Measurements from ENCODE around the gene REXO5. TPM values are rescaled to one million over a fixed set of nuclear protein-coding genes. Genes with fewer than 3 reads are reported as not detected.
A peak's percentile ranks its signal among the peaks of the same experiment; 100 is the strongest.
"Not testable (repeated sequence)": the region's sequence is repeated elsewhere in the genome, so short reads cannot be mapped to it uniquely, and the experiment has no call there.

REXO5 gene
- total RNA-seq, 1 experiment from 2014 or later = 9.5 TPM

DNA sequence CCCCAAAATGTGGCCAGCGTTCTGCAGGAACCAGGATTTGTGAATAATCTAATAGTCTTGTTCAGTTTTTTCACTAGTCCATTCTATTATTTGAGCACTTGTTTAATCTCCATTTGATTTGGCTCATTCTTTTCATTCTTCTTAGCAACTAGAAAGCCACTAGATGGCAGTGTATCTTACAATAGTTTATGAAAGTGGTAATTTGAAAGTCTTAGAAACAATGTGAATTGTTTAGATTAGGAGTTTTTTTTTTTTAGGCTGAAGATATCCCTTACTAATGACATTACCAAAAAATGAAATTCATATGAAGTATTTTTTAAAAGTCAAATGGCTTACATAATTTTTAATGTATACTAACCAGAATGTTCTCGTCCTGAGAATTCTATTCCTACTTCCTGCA lies 6.7 kb upstream of the REXO5 start:
- DNase-seq (ENCODE audit: low read depth) = peak; percentile 30

DNA sequence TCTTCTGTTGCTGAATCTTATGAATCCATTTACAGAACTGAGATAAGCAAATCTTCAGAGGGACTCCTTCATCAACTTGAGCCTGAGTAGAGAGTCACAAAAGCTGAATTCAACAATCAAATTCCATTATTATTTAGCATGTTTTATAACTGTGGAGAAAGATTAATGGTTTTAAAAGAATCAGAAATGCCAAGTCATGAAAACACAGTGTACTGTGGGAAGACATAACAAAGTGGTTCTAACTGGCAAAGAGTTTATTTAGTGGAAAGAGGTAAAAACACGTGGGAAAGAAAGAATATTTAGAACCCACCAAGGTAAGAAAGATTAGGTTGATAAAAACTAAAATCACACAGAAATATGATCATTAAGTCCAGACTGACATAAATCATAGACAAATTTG lies 5.0 kb upstream of the REXO5 start:
- no peak for DNase-seq (ENCODE audit: low read depth)

DNA sequence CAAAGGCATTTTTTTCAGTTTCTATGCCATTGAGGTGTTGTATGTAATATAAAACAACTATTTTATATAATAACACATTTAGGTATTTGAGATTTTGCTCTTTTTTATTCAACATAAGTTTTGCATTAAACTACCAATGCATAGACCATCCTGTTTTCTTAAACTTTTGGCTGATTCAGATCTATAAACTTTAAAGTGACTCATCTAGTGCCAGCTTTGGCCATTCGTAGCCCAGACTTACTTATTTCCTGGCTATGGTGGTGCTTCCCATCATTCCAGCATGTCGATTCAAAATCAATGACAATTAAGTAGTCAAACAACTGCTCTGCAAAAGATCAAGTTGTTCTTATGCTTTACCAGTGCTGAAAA lies 3.2 kb upstream of the REXO5 start:
- peak; percentile 10 for DNase-seq (ENCODE audit: low read depth)

DNA sequence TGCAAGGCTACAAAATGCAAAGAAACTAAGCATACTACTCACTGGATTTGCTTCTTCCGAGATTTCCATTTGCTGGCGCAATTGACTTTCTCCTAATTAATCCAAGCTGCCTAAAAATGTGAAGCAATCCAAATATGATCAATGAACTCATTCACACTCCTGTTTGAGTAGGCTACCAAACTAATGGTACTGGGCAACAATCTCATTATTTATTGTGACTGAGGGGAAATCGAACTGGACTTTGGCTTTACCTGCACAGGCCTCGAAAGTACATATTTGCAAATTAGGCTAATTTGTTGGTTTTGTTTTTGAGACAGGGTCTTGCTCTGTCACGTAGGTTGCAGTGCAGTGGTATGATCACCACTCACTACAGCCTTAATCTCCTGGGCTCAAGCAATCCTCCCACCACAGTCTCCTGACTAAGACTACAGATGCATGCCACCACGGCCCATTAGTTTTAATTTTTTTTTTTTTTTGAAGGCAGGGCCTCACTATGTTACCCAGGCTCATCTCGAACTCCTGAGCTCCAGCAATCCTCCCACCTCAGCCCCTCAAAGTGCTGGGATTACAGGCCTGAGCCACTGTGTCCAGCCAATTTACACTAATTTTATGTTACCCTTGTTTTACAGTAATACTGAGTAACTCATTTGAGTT lies 2.6 kb upstream of the REXO5 start:
- no peak for DNase-seq (ENCODE audit: low read depth)

DNA sequence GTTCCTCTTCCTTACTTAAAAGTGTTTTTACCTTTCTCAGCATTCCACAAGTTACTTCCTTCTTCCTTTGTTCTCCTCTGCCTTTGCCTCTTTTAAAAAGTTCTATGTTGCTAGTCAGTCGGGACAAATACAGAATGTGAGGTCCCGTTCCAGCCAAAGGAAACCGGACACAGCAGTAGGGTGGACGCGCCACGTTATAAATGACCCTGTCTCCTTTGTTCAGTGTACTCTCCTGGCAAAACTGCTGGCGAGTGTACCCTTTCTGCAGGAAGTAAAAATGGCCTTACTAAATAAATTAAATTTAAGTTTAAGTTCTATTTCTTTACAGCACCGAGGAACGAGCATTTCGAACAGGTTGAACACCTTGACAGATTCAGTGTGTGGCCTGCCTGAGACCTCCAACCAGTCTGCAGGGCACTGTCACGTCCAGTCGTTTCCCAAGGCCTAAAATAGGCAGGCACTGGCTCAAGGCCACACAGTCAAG lies 601 bp upstream of the REXO5 start:
- DNase-seq (ENCODE audit: low read depth) = not testable (repeated sequence)

DNA sequence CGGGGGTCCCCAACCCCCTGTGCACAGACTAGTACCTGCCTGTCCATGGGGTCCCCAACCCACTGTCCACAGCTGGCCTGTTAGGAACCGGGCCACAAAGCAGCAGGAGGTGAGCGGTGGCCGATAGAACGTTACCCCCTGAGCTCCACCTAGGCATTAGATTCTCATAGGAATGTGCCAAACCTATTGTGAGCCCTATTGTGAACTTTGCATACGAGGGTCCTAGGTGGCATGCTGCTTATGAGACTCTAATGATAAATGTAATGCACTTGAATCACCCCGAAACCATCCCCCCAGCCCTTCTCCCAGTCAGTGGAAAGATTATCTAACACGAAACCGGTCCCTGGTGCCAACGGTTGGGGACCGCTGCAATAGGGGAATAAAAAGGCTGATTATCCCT lies 1.5 kb downstream of the REXO5 start:
- no peak for DNase-seq (ENCODE audit: low read depth)

DNA sequence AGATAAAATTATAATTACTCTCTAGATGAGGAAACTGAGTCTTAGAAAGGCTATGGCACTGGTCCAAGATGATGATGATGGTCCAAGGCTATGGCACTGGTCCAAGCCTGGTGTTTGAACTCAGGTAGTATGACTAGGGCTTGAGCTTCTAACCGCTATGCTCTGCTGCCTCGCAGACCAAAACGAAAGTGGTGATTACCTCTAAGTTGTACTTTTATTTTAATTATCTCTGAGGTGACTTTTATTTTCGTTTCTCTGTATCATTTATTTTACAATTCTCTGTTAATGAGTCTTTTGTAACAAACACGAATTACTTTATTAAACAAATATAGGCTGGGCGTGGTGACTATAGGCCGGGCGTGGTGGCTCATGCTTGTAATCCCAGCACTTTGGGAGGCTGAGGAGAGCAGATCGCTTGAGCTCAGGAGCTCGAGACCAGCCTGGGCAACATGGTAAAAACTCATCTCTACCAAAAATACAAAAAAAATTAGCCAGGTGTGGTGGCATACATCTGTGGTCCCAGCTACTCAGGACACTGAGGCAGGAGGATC lies 5.6 kb downstream of the REXO5 start:
- no peak for DNase-seq (ENCODE audit: low read depth)

DNA sequence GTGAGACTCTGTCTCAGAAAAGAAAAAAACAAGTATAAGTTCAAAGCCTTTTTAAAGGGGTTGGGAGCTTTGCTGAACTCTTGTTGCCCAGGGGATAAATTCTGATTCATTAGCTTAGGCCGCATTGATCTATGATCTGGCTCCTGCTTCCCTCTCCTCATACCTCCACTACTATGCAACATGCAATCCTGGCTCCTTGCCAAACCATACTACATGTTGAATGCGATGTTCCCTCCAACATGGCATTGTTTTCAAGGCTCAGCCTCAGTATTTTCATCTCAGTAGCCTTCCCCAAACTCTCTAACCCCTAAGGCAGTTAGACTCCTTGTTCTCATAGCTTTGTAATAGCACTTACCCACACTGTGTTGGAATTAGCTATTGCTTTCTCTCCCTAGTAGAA lies 6.2 kb downstream of the REXO5 start:
- no peak for DNase-seq (ENCODE audit: low read depth)

DNA sequence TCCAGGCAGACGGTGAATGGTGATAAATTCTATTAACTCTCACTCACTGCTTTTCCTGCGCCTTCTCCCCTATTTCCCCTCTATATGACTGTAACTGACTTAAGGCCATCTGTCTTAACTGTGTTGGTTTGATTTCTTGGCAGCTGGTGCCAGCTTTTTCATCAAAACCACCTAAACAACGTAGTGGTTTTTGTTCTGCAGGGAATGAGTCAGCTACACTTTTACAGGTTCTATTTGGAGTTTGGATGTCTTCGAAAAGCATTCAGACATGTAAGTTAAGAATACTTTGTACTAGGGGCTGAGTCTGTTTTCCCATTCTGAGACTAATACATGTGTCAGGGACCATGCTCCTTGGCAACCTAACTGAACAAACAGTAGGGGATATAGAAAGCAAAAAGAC lies 8.5 kb downstream of the REXO5 start:
- DNase-seq (ENCODE audit: low read depth) = peak; percentile 82

DNA sequence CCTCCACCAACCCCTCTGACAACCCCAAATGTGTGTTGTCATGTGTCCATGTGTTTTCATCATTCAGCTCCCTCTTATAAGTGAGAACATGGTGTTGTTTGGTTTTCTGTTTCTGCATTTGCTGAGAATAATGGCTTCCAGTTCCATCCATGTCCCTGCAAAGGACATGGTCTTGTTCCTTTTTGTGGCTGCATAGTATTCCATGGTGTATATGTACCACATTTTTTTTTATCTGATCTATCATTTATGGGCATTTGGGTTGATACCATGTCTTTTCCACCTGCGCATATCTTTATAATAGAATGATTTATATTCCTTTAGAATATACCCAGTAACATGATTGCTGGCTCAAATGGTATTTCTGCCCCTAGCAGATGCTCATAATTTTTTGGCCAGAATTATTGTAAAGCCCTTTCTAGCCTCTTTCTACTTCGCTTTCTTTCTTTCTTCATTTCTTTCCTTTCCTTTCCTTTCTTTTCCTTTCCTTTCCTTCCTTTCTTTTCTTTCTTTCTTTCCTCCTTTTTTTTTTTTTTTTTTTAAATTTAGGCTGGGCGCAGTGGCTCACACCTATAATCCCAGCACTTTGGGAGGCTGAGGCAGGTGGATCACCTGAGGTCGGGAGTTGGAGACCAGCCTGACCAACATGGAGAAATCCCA lies 12.7 kb downstream of the REXO5 start:
- no peak for DNase-seq (ENCODE audit: low read depth)

DNA sequence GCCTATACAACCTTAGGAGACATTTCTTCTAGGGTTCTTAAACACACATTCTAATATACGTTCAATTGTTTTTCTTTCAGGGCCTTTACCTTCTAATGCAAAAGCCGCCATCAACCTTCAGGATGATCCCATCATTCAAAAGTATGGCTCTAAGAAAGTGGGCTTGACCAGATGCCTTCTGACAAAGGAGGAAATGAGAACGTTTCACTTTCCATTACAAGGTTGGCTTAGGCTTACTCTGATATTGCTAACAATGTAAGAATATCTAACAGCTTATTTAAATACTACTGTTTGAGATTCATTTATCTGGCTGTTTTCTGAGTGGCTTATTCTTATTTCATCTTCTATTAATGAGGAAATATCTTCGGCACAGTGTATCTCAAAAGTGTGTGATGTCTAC lies 15.4 kb downstream of the REXO5 start:
- no peak for DNase-seq (ENCODE audit: low read depth)

DNA sequence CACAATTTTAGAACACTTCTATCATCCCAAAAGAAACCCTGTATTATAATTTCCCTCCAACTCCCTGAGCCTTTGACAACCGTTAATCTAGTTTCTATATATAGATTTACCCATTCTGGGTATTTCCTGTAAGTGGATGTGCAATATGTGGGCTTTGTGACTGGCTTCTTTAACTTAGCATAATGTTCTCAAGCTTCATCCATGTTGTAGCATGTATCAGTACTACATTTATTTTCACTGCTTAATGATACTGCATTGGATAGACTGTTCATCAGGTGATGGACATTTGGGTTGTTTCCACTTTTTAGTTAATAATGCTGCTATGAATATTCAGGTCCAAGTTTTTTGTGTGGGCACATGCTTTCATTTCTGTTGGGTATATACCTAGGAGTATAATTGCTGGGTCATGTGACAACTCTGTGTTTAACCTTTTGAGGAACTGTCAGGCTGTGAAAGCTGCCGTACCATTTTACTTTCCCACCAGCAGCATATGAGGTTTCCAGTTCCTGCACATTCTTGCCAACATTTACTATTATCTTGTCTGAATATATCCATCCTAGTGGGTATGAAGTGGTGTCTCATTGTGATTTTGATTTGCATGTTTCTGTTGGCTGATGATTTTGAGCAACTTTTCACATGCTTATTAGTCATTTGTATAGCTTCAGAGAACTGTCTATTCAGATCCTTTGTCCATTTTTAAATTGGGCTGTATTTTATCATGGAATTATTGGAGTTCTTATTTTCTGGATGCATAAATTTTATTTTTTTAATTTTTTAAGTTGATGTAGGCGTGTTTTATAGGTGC lies 16.4 kb downstream of the REXO5 start:
- no peak for DNase-seq (ENCODE audit: low read depth)

DNA sequence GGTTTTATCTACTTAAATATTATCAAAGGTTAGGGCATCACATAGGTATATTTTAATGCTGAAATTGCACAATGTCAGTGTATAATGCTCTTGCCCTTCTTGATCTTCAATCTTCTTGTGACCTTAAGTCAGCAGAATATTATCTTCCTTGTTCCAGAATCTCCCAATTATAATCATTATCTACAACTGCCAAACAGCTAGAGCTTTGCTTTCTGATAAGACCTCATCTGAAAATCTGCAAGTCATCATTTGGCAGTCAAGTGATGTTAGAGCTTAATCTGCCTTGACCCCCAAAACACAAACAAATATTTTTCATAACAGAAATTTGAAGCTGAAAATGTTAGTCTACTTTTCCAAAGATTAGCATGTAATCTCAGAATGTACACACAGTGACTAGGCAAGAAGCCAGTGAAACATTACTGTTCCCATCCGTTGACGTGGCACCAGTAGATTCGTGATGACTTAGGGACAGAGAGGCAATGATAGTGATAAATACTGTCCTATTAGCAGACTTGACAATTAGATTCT lies 19.8 kb downstream of the REXO5 start:
- no peak for DNase-seq (ENCODE audit: low read depth)

DNA sequence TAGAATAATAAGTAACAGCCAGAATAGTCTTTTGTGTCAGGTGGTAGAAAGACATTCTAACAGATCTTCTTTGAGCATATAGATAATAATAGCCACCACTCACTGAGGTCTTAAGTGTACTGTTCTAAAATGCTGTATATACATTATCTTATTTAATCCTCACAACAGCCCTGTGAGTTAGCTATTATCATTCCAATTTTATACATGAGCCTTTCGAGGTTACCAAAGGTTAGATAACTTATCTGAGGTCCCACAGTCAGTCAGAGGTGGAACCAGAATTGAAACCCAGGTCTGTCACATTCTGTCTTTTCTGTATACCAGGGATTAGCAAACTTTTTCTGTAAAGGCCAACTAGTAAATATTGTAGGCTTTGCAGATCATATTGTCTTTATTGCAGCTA lies 23.2 kb downstream of the REXO5 start:
- DNase-seq (ENCODE audit: low read depth) = no peak

DNA sequence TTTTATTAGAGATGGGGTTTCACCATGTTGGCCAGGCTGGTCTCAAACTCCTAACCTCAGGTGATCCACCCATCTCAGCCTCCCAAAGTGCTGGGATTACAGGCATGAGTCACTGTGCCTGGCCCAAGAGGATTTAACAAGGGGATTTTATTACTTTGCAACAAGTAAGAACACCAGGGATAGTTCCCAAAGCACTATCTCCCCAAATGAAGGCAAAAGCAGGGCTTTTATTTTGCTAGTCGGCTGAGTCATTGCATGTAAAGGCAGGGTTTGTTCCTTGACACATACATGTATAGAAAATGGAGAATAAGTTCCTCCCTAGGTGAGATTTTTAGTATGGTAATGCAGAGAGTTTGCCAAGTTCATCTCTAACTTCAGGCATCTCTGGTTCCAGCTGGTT lies 24.0 kb downstream of the REXO5 start:
- DNase-seq (ENCODE audit: low read depth) = no peak

DNA sequence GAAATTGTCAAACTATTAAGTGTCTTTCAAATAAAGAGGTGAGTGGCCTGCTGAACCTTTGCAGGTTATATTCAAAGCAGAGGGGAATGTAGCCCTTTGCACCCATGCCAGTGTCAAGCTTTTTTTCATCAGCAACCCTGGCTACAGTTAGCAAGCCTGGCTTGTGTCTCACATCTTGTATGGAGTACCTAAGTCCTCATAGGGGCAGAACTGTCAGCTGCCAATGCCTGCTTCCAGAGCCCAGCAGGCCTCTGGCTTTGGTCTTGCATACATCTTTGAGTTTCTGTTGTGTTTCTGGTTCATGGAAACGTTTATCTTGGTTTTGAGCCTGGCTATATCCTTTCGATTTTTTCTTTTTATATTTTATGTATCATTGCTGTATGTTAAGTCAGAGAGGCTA lies 26.8 kb downstream of the REXO5 start:
- no peak for DNase-seq (ENCODE audit: low read depth)

DNA sequence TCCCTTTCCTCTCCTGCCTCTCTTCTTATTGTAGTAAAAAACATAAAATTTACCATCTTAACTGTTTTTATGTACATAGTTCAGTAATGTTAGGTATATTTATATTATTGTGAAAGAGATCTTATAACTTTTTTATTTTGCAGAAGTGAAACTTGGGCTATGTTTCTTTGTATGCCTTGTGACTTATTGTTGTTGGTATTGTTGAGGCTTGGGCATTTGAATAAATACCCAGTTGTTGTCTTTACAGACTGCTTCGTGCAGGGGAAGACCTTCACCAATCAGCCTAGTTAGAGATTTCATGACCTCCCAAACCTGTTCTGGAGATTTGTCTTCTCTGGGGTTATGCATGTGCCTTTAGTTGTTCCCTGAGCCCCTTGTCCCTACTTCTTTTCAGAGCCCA lies 31.9 kb downstream of the REXO5 start:
- no peak for DNase-seq (ENCODE audit: low read depth)

DNA sequence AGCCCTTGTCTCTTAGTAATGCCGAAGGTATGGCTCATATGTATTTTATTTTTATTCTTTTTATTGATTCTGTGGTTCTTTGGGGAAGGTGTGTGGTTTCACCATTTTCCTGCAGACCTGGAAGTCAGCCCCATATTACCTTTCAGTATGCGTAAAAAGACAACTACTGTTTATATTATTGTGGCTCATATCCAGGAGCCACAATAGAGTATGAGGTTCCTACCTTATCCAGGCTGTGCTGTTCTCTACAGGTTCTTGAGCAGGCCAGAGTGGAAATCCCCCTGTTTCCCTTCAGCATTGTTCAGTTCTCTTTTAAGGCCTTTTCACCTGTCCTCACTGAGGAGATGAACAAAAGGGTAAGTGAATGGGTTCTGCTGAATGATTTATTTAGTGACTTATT lies 33.2 kb downstream of the REXO5 start:
- no peak for DNase-seq (ENCODE audit: low read depth)

DNA sequence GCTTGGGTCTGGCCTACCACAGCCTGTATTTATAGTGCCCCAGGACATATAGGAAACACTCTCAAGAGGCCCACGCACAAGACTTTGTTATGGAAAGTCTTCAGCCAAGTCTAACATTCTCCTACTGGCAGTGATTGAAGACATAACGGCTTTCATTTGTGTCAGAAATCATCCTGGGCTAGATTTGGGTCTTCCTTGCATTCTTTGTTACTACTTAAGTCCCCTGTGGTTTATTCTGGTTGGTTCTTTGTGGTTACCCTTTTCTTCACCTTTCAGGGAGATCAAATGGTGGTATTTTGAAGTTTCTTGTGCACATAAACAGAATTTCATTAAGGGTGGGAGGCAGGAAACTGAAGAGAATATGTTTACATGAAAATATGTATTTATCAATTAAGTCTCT lies 37.7 kb downstream of the REXO5 start:
- no peak for DNase-seq (ENCODE audit: low read depth)

DNA sequence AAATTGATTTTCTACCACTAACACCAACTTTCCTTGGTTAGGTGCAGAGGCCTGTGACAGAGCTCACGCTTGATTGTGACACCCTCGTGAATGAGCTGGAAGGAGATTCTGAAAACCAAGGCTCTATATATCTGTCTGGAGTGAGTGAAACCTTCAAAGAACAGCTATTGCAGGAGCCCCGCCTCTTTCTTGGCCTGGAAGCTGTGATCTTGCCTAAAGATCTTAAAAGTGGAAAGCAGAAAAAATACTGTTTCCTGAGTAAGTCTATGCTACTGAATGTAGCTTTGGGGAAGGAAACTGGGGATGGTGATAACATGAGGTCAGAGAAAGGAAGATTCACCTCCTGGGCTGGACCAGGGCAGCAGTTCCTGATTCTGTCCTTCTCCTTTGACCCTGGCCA lies 38.3 kb downstream of the REXO5 start:
- no peak for DNase-seq (ENCODE audit: low read depth)

DNA sequence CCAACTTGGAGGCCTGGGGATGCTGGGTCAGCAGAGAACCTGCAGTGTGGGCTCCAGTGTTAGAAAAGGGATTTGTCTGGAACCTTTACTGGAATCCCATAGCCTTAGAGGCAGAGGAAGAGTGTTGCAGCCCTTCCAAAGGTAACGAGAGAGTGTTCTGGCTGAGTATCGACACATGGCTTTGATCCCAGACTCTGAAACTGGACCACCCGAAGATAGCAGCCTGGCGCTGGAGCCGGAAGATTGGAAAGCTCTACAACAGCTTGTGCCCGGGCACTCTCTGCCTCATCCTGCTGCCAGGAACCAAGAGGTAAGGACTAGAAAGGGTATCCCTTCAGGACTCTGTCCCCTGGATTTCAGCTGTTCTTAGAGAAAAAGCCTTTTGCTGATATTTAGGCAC lies 39.7 kb downstream of the REXO5 start:
- no peak for DNase-seq (ENCODE audit: low read depth)

DNA sequence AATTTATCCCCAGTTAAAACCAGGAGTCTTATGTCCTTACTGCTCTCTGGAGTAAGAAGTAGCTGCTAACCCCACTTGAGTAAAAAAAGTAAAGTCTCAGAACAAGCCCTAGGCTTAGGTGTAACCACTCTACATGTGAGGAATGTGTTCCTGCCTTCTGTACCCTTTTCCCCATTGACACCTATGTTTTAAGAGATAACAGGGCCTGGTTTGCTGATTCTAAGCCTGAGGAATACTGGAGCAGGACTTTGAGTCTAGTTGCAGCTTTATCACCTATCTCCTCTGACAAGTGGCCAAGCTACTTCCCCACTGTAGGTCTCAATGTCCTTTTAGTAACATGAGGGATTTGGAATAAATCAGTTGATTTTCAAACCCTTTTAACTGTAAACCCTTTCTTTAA lies 40.2 kb downstream of the REXO5 start:
- DNase-seq (ENCODE audit: low read depth) = no peak

DNA sequence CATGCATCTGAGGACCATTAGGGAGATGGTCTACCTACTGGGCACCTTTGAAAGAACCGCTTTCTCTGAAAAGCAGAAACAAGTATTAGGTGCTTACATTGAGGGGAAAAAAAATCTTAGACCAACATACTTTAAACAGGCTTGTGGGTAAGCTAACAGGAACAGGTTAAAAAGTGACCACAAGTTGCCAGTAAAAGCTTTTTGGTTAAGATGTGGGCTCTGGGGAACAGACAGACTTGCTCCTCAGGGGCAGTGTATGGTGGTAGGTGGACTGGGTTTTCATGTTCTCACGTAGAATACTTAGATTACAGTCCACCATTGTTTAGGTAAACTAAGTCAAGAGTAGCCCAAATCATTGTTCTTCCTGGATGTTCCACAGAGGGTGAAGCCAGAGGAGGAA lies 41.2 kb downstream of the REXO5 start:
- DNase-seq (ENCODE audit: low read depth) = no peak

Data from M059J (cell line).